OCI-LY7 (cell line): ENCODE results near the gene CEACAM1. TPM values are rescaled to one million over a fixed set of nuclear protein-coding genes. Genes with fewer than 3 reads are reported as not detected.

ENCODE experiments used
- BruUV-seq: library from RNA; stranded (reverse); fragments of 400-500 nt; replicated peaks from 2 replicates; lab custom pipeline; 2021; lab: Mats Ljungman, UMichigan
- CTCF ChIA-PET: fragments of 300-600 bp; sonication (Branson Sonifier 250); formaldehyde crosslinking; loops from one replicate; lab custom pipeline; 2022; ENCODE audit warnings: antibody characterized with exemption; ENCODE audit not compliant: unreplicated experiment; lab: Charles Lee
- POLR2A ChIA-PET: fragments of 300-600 bp; sonication (Branson Sonifier 250); formaldehyde crosslinking; loops from one replicate; lab custom pipeline; 2022; ENCODE audit warnings: antibody characterized with exemption; lab: Charles Lee
- DNase-seq: peaks from one replicate; pipeline ENCODE4 v3.0.0-alpha.2; 2015; ENCODE audit warnings: low spot score
- H2AFZ ChIP-seq: fragments of 200-600 bp; sonication (generic), shearing (Covaris generic); 2 replicates; pipeline ENCODE4 v1.6.1; 2014; ENCODE audit warnings: mild to moderate bottlenecking, antibody characterized with exemption, low read length, moderate library complexity
- H3K27ac ChIP-seq: fragments of 200-600 bp; sonication (generic); 2 replicates; pipeline ENCODE4 v1.5.1; 2014; ENCODE audit warnings: mixed run types, low read depth, mild to moderate bottlenecking, moderate library complexity, low read length, inconsistent platforms; ENCODE audit not compliant: poor library complexity, severe bottlenecking
- H3K36me3 ChIP-seq: fragments of 200-600 bp; sonication (generic); 2 replicates; pipeline ENCODE4 v1.6.1; 2014; ENCODE audit warnings: mild to moderate bottlenecking, antibody characterized with exemption, low read length, moderate library complexity, mixed read lengths; ENCODE audit not compliant: insufficient read depth
- H3K4me1 ChIP-seq: fragments of 200-600 bp; sonication (generic); 2 replicates; pipeline ENCODE4 v1.5.1; 2014; ENCODE audit warnings: mild to moderate bottlenecking, low read length; ENCODE audit not compliant: insufficient read depth, poor library complexity, severe bottlenecking
- H3K4me2 ChIP-seq: fragments of 200-600 bp; sonication (generic); 2 replicates; pipeline ENCODE4 v1.6.1; 2014; ENCODE audit warnings: mild to moderate bottlenecking, low read length
- H3K4me3 ChIP-seq: fragments of 200-600 bp; sonication (generic); 2 replicates; pipeline ENCODE4 v1.5.1; 2014; ENCODE audit warnings: mild to moderate bottlenecking, low read depth, low read length; ENCODE audit not compliant: poor library complexity, severe bottlenecking
- H3K79me2 ChIP-seq: fragments of 200-600 bp; sonication (generic); 2 replicates; pipeline ENCODE4 v1.6.1; 2016; ENCODE audit warnings: low read depth, mild to moderate bottlenecking, low read length, moderate library complexity, mixed read lengths; ENCODE audit not compliant: insufficient read depth
- H3K9me2 ChIP-seq: fragments of 200-600 bp; sonication (generic); 2 replicates; pipeline ENCODE4 v1.6.1; 2016; ENCODE audit warnings: mild to moderate bottlenecking, low read length, mixed read lengths; ENCODE audit not compliant: insufficient read depth
- H3K9me3 ChIP-seq: fragments of 200-600 bp; sonication (generic); 2 replicates; pipeline ENCODE4 v1.6.1; 2014; ENCODE audit warnings: mild to moderate bottlenecking, mixed run types, low read length, mixed read lengths
- H4K20me1 ChIP-seq: fragments of 200-600 bp; sonication (generic); 2 replicates; pipeline ENCODE4 v1.6.1; 2014; ENCODE audit warnings: mild to moderate bottlenecking, antibody characterized with exemption, low read length, moderate library complexity, mixed read lengths; ENCODE audit not compliant: insufficient read depth
- EZH2phosphoT487 ChIP-seq: fragments of 200-600 bp; sonication (generic); IDR thresholded peaks from 2 replicates; pipeline ENCODE4 v1.6.1; 2018; ENCODE audit warnings: low read depth, borderline replicate concordance, mild to moderate bottlenecking, mixed run types, antibody characterized with exemption, low read length, moderate library complexity, mixed read lengths
- intact Hi-C: fragments of 100-400 bp; cut with micrococcal nuclease; formaldehyde crosslinking; loops from one replicate; pipeline ENCODE4 v1.10.0; 2022; ENCODE audit not compliant: unreplicated experiment
- total RNA-seq, 2 experiments: library from RNA; depleted of rRNA in 1 of 2; stranded (reverse); fragments of >200 nt in 1 of 2; shearing (Covaris generic) in 1 of 2; gene quantifications; 2 replicates each; pipeline ENCODE4 v1.2.3, GENCODE V29; 2014 to 2022
- TF ChIP-seq, protein P1 (sequence below): fragments of 200-600 bp; sonication (generic); conservative IDR thresholded peaks from 2 replicates; pipeline ENCODE4 v1.5.1; 2014; ENCODE audit warnings: mild to moderate bottlenecking, antibody characterized with exemption, low read length, moderate library complexity, mixed read lengths

The CEACAM1 gene
- total RNA-seq, 2 experiments from 2014 or later: 0.50 to 1.5 TPM

GRCh38 chr19:42498169-42498757 lies 30.0 kb downstream of the CEACAM1 start:
- Histone ChIP-seq H2AFZ (peak overlapping the region; percentile 98), H3K36me3 (no peaks in the 10 kb centered on the region), H3K27ac (peak overlapping the region; percentile 80), H3K79me2 (no peaks in the 10 kb centered on the region), H3K4me2 (peak overlapping the region; percentile 74), H4K20me1 (no peaks in the 10 kb centered on the region), H3K9me3 (no peaks in the 10 kb centered on the region), H3K4me3 (peak overlapping the region; percentile 52), H3K4me1 (peaks cover 35% of the 10 kb centered on the region), H3K9me2 (no peaks in the 10 kb centered on the region)
- BruUV-seq: no TSS peak
- ChIA-PET CTCF (no interaction called here), POLR2A (interaction anchor here (1.2 to 1.7 kb wide), 3 partner anchors 10 to 32 kb away, joined by 3 to 7 read pairs (median 3); no protein-coding TSS in a partner anchor)
- TF ChIP-seq, protein P1, sequence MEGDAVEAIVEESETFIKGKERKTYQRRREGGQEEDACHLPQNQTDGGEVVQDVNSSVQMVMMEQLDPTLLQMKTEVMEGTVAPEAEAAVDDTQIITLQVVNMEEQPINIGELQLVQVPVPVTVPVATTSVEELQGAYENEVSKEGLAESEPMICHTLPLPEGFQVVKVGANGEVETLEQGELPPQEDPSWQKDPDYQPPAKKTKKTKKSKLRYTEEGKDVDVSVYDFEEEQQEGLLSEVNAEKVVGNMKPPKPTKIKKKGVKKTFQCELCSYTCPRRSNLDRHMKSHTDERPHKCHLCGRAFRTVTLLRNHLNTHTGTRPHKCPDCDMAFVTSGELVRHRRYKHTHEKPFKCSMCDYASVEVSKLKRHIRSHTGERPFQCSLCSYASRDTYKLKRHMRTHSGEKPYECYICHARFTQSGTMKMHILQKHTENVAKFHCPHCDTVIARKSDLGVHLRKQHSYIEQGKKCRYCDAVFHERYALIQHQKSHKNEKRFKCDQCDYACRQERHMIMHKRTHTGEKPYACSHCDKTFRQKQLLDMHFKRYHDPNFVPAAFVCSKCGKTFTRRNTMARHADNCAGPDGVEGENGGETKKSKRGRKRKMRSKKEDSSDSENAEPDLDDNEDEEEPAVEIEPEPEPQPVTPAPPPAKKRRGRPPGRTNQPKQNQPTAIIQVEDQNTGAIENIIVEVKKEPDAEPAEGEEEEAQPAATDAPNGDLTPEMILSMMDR: no peak
- TF ChIP-seq EZH2phosphoT487: no peak
- DNase-seq: peak; percentile 45
- intact Hi-C loops: no loop called here

DNA sequence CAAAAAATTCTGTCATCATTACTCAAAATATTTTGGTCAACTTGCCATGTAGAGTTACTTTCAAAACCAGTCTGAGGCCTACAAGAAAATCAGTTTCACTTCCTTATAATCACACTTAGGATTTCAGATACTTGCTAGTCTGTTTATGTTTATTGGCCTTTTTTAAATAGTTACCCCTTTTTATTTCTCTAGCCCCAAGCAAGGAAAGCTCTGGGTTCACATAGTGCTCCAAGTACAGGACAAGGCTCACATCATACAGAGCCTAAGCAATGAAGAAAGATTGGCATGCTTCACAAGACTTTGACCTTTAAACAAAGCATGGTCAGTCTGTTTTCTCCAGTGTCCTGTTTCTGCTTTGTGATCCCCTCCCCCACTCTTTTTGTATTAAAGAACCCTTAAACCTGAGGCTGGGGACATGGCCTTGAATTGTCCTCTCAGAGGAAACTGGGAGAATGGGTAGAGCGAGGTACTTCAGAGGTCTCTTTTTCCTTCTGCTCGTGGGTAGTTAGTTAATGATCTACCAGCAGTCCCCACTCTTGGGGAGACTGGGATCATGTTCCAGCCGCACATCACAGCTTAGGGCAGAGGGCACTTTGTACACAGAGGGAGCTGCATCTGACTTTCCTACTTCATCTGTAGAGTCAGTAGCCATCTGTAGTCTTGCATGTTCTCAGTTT lies 30.7 kb downstream of the CEACAM1 start:
- ChIA-PET CTCF (no interaction called here), POLR2A (interaction anchor here (1.2 to 1.7 kb wide), 4 partner anchors 9 to 31 kb away, joined by 3 to 7 read pairs (median 4); no protein-coding TSS in a partner anchor)
- Histone ChIP-seq H3K9me2 (no peaks in the 10 kb centered on the region), H3K4me1 (peaks cover 35% of the 10 kb centered on the region), H3K36me3 (no peaks in the 10 kb centered on the region), H3K4me3 (peak overlapping the region; percentile 52), H3K4me2 (peak overlapping the region; percentile 74), H3K27ac (peak overlapping the region; percentile 80), H3K79me2 (no peaks in the 10 kb centered on the region), H4K20me1 (no peaks in the 10 kb centered on the region), H3K9me3 (no peaks in the 10 kb centered on the region), H2AFZ (peak overlapping the region; percentile 98)
- DNase-seq: peak; percentile 73
- BruUV-seq: no TSS peak
- intact Hi-C loops: loop anchor here (1.0 kb wide), 1 partner anchor 31 kb away; no protein-coding TSS in a partner anchor
- TF ChIP-seq, protein P1: no peak
- TF ChIP-seq EZH2phosphoT487: no peak
